Esophagus muscularis mucosa (tissue), 4 donors: ENCODE data around the gene DOK5.

ENCODE experiments used
- EP300 ChIP-seq: sonication (generic); formaldehyde crosslinking; IDR thresholded peaks from one replicate; pipeline ENCODE4 v1.6.1; 2017; ENCODE audit warnings: antibody characterized with exemption
- POLR2A ChIP-seq: fragments of 450-650 bp; IDR thresholded peaks from one replicate; pipeline ENCODE4 v1.6.1; 2017; ENCODE audit warnings: antibody characterized with exemption, moderate library complexity, mild to moderate bottlenecking, low read depth
- POLR2AphosphoS5 ChIP-seq, 2 donors: sonication (generic); formaldehyde crosslinking; IDR thresholded peaks; one replicate each; pipeline ENCODE4 v1.6.1; 2017; ENCODE audit warnings: antibody characterized with exemption in 2 of 2
- TF ChIP-seq, protein P1 (sequence below), 3 experiments: fragments of 200-600 bp in 2 of 3; fragments of 450-650 bp in 1 of 3; sonication (generic) in 2 of 3; IDR thresholded peaks; one replicate each; pipeline ENCODE4 v1.5.1; 2017 to 2019; ENCODE audit warnings: antibody characterized with exemption in 3 of 3, mild to moderate bottlenecking in 2 of 3, moderate library complexity in 1 of 3

DNA sequence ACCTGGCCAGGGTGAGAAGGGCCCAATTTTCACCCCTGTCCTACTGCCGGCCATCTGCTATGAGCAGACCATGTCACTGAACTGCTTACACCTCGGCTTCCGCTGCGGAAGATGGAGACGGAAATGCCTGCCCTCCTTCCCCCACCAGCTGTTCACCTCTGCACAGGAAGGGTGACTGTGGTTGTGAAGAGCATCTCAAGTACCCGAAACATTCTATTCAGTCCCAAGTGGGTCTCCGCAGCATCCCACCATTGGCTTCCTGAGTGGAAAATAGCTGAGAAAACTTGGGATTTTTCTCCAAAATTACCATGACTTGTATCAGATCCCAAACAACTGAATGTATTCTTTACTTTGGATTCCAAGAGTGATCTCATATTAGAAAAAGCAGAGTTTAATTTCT, 16.1 kb downstream of the DOK5 start:
- TF ChIP-seq EP300 (no peak), POLR2A (no peak), POLR2AphosphoS5 (IDR thresholded peaks at IDR 0.05) (no peak)
- TF ChIP-seq, protein P1, sequence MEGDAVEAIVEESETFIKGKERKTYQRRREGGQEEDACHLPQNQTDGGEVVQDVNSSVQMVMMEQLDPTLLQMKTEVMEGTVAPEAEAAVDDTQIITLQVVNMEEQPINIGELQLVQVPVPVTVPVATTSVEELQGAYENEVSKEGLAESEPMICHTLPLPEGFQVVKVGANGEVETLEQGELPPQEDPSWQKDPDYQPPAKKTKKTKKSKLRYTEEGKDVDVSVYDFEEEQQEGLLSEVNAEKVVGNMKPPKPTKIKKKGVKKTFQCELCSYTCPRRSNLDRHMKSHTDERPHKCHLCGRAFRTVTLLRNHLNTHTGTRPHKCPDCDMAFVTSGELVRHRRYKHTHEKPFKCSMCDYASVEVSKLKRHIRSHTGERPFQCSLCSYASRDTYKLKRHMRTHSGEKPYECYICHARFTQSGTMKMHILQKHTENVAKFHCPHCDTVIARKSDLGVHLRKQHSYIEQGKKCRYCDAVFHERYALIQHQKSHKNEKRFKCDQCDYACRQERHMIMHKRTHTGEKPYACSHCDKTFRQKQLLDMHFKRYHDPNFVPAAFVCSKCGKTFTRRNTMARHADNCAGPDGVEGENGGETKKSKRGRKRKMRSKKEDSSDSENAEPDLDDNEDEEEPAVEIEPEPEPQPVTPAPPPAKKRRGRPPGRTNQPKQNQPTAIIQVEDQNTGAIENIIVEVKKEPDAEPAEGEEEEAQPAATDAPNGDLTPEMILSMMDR (IDR thresholded peaks at IDR 0.05): no peak
